Stimulated activated CD4-positive, alpha-beta T cell treated with anti-CD3 and anti-CD28 coated beads, Interleukin-4, amount 100 ng/mL, for 1 hour (primary cell): ENCODE data around the gene ISOC1.

Experiments used
- DNase-seq: peaks from one replicate; pipeline ENCODE4 v3.0.0-alpha.2; 2020

The ISOC1 gene

DNA sequence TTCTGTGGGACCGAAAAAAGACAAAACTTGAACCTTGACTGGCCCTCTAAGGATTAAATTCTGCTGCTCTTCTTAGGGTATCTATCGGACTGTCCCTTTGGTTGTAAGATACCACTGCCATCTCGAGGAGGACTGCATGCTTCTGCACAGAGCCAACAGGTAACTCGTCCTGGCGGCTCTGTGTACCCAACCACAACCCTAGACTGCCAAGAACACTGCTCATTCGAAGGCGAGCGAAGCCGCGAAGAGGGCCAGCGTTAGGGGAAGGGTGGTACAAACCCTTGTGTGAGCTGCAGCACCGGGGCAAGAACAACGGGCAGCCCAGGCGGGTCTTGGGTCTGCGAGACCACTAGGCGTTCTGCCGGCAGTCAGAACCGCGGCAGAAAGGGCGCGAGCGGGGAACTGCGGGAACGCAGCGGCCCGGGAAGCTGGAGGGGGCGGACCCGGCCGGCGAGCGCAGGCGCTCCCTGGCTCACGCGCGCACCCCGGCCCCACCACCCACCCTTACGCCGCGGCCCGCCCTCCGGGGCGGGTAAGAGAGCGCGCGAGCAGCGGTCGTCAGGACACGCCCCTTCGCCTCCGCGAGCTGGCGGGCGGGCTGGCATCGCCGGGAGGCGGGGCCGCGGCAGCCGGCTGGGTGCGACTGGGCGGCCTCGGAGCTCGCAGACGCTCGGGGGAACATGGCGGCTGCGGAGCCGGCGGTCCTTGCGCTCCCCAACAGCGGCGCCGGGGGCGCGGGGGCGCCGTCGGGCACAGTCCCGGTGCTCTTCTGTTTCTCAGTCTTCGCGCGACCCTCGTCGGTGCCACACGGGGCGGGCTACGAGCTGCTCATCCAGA lies at the start of gene ISOC1:
ISOC1 (plus strand) TSS at position 663 of the 837 bp plus-strand sequence; CDS start at position 681, 18 bp downstream.
- DNase-seq, result peak; percentile 94

DNA sequence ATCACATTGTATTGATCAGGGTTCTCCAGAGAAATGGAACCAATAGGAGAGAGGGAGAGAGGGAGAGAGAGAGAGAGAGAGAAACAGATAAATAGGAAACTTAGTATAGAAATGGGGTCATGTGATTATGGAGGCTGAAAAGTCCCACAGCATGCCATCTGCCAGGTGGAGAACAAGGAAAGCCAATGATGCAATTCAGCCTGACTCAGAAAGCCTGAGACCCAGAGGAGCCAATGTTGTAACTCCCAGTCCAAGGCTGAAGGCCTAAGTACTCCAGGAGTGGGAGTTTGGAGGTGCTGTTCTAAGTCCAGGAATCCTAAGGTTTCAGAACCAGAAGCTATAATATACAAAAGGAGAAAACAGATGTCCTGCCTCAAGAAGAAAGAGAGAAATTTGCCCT lies 48.4 kb upstream of the ISOC1 start:
- DNase-seq, result no peak

DNA sequence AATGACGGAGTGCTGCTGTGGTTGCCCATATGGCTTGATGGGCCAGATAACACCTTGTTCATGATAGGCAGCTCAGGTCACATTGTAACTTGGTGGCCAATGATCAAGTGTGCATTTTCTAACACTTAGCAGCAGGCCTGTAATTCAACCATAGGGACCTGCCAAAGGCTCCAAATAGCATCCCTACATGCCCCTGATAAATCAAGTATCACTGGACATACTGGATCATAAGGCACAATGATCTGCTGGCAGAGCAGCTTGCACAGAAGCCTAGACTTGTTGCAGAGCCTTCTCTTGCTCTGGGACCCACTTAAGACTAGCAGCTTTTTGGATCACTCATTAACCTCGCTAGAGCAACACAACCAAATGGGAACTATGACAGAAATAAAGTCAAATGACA lies 46.0 kb upstream of the ISOC1 start:
- no peak for DNase-seq

DNA sequence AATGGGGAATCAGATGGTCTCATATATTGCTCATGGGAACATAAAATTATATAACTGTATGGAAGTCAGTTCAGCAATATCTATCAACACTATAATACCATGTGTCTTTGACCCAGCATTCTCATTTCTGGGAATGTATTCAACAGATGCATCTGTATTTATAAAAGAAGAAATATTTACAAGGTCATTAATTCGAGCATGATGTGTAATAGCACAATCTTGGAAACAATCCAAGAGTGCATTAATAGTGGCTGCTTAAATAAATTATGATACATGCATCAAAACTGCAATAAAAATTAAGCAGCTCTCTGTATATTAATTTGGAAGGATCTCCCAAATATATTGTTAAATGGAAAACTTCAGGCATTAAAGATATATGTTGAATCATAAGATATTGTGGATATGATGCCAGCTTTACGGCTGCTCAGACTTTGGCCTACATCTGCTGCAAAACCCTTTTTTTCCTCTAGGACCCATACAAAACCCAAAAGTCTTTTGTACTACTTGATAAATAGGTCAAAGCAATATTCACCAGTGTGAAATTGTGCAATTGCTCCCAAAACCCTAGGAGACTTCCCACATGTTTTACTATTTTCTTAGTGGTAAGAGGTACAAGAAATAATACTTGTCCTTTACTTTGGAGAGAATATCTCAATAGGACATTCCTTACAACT lies 45.3 kb upstream of the ISOC1 start:
- DNase-seq, result no peak

DNA sequence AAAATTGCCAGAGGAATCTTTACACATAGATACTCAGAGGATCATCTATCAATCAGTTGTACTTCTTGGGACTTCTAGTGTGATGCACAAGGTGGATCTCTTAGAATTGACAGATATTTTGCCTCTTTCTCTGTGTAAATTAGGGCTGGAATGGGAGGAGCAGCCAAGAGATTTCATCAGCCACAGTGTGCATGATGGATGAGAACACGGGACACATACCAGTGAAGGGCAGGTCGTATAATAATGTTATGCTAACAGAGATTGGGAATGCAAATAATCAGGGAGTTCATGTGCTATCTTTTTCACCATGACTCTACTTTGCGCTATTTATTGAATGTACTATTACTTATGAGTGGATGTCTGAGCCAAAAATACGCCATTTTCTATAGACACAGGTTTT lies 43.3 kb upstream of the ISOC1 start:
- DNase-seq, result no peak

DNA sequence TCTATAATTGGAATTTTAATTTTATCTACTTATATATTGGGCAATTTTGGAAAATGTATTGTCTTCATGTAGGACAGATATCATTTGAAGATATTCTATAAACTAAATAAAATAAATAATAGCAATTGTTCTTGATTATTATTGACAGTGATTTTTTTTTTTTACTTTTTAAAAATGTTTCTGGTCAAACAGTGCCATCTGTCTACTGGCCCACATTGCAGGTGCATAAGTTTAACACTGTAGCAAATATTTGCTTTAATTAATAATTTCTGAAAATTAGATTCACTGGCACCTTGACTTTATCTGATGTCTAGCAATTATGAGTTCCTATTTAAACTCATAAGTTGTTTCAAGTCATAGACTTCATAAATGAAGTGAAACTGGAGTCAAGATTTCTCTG lies 41.1 kb upstream of the ISOC1 start:
- no peak for DNase-seq

DNA sequence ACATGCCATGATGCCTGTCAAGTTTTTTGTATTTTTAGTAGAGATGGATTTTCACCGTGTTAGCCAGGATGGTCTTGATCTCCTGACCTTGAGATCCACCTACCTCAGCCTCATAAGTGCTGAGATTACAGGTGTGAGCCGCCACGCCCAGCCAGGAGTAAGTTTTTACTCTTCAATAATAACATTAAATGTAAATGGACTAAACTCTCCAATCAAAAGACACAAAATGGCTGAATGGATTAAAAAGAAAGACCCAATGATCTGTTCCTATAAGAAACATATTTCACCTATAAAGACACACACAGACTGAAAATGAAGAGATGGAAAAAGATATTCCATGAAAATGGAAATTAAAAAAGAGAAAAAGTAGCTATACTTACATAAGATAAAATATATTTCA lies 37.2 kb upstream of the ISOC1 start:
- no peak for DNase-seq

DNA sequence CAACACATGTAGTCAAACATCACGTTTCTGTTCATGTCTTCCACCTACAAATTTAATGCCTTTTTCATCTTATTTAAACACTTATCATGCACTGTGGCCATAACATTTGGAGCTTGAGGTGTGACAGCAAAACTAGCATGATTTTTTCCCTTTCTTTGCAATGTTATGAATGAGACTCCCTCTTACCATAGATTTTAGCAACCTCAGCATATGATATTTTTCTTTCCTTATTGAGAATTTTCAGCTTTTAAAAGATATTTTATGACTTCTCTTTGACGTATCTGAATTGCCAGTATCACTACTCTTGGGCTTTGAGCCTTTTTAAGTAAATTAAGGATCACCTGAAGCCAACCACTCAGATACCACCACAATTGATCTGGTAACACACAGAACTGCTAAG lies 32.7 kb upstream of the ISOC1 start:
- DNase-seq, result no peak

DNA sequence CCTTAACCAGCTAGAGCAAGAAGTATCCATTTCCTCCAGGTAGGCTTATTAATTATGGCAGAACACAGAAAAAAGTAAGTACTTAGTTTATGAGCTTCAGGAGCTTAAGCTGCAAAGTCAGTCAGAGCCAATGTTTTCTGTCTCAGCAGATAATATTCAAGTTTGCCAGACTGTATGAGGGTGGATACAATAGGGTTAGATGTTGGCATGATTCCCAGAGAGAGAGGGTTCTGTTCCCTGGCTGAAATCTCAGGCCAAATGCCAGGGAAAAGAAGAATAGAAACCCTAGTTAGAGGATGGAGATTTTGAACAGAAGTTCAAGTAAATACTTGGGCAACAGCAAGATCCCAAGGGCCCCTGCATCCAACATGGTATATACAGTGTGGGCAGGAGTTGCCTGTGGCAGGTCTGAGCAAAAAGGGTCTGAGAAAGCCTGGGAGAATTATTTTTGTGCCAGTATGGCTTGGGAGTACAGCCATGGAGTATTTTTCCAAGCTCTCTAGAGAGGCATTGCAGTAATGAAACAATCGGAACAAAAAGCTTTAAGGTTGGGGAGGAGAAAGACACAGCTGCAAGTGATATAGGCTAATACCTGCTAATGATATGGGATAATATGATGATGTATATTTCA lies 31.0 kb upstream of the ISOC1 start:
- no peak for DNase-seq

DNA sequence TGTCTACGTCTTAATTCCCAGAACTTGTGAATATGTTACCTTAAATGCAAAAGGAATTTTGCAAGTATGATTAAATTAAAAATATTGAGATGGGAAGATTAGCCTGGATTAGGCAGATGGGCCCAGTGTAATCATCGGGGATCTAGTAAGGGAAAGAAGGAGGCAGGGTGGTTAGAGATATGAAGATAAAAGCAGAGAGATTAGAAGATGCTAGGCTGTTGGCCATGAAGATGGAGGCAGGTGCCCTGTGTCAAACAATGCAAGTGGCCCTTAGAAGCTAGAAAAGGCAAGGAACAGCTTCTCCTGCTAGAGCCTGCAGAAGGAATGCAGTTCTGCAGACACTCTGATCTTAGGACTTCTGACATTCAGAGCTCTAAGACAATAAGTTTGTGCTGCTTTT lies 28.8 kb upstream of the ISOC1 start:
- no peak for DNase-seq

DNA sequence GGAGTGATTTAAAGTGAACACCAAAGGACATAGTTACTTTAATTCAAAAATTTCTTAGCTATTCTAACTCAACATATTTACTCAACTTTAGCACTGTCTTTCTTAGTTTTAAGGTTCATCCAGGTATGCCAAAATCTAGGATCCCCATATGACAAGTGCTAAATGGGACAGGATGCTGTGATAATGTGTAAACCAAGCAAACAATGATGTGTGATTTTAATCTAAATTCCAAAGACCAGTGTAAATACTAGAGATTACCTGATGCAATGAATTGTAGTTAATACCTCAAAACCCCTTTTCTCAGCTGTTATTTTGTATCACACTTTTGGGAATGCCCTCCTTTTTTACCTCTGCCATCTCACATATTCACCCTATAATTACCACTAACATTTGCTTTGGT lies 26.8 kb upstream of the ISOC1 start:
- no peak for DNase-seq

DNA sequence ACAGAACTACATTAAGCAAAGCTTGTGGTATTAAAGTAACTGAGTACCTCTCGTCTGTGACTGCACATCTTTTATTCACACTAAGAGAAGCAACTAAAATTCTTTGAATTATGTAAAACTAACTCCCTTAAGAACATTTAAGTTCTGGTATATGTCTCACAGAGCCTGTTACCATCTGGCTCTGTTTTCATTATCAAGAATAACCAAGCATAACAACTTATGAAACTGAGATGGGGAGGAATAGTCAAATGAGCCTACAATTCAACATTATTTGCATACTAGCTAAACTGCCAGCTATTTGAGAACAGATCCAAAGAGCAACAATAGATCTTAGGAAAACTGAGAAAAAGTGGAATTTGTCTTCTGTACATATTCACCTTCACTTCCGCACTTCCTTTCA lies 25.3 kb upstream of the ISOC1 start:
- DNase-seq, result no peak

DNA sequence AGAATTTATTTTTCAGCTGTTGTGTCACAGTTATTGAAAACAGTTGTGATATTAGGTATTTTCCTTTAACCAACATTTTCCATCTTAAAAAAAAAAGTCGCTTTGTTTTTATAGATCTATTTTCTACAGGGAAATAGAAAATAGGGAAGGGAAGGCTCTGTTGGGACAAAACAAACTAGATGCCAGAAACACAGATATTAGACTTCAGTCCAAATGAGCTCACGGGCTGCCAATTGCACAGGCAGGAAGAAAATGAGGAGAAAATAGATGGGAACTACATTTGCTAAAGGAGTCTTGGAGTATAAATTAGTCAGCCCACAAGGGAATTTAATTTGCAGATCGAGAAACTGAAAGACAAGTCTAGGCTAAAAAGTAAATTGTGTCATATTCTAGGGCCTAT lies 21.4 kb upstream of the ISOC1 start:
- DNase-seq, result no peak

DNA sequence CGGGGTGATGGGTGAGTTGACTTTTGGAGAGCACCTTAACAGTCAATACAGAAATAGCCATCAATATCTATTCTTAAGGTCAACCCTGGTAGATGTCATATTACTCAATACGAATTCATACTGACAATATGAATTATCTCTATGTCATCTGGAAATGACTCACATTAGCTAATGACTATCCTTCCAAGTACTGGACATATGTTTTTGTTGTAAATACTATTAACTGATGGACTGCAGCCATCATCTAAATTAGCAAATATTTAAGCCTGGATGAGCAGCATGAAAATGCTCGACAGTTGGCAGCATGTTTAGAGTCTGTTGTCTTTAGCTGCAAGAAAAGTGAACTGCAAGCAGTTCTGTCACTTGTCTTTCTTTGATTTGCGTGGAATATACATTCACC lies 19.6 kb upstream of the ISOC1 start:
- no peak for DNase-seq

DNA sequence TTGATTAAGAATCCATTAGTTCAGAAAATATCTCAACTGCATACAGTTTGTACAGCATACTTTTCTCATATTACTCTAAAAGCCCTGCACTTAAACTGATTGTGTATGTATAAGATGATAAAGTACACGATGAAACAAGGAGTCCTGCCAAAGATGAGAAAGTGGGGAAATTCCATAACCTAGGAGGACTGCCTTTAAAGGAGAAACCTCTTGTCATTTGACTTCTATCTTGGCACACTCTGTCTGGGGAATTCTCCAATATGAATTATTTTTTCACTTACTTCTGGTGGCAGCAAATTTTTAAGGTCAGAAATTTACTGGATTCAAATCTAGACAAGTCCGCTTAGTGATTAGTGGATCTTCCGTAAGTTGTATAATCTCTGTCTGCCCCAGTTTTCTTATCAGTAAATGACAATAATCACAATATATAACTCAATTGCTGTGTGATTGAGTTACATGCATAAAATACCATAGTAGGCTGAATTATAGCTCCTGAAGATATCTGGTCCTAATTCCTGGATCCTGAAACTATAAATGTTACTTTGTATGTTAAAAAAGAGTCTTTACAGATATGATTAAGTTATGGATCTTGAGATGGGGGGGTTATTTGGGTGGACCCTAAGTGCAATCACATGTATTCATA lies 17.0 kb upstream of the ISOC1 start:
- no peak for DNase-seq

DNA sequence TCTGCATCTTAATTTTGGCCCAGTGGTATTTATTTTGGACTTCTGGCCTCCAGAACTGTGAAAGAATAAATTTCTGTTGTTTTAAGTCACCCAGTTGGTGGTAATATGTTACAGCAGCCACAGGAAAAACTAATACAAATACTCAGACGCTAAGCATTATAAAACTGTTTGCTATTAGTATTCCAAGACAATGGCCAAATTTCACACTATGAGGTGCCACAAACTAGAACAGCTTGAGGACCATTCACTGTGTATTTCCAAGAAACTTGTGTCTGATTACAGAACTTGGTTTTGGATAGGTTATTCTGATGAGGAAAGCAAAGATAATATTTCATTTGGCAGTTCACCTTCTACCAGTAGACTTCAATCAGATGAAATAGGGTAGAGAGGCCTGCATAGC lies 16.3 kb upstream of the ISOC1 start:
- no peak for DNase-seq

DNA sequence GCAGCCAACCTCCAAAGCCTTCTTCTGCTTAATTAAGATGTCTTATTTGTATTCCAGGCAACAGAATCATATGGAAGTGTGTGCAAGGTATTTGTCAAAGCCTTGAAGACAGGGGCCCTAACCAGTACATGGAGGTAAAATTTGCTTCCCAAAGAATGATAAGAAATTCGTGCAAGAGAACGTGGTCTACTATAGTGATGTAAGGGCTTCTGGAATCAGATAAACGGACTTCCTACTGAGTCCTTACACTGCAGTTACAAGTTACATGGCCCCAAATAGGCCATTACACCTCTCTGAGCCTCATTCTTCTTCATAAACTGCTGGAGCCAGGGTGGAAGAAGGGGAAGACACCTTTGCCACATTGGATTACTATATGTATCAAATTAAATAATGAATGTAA lies 15.9 kb upstream of the ISOC1 start:
- no peak for DNase-seq

DNA sequence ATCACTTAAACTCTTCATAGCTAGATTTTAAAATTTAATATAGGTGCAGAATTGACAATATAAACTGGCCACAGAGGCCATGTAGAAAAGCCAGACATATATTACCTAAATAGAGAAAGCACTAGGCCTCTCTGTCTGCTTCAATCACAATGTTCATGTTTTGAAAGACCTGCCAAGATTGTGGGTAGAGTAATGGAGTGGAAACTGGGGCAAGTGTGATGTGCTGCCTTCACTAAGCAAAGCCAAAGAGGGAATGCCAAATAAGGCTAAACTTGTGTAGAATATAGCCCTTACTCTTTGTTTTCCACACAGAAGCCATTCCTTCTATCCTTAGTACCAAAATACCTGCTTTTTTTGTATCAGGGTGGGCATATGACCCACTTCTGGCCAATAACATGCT lies 15.1 kb upstream of the ISOC1 start:
- no peak for DNase-seq

DNA sequence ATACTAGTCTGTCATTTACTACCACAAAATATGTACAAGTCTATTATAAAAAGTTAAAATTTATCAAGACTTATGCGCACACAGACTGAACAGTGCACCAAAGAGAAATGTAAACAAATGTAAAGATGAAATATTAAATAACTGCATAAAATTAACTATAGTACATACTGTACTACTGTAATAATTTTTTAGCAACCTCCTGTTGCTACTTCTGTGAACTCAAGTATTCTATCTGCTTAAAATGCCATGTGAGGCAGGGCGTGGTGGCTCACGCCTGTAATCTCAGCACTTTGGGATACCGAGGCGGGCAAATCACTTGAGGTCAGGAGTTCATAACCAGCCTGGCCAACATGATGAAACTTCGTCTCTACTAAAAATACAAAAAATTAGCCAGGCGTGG lies 13.8 kb upstream of the ISOC1 start:
- no peak for DNase-seq

DNA sequence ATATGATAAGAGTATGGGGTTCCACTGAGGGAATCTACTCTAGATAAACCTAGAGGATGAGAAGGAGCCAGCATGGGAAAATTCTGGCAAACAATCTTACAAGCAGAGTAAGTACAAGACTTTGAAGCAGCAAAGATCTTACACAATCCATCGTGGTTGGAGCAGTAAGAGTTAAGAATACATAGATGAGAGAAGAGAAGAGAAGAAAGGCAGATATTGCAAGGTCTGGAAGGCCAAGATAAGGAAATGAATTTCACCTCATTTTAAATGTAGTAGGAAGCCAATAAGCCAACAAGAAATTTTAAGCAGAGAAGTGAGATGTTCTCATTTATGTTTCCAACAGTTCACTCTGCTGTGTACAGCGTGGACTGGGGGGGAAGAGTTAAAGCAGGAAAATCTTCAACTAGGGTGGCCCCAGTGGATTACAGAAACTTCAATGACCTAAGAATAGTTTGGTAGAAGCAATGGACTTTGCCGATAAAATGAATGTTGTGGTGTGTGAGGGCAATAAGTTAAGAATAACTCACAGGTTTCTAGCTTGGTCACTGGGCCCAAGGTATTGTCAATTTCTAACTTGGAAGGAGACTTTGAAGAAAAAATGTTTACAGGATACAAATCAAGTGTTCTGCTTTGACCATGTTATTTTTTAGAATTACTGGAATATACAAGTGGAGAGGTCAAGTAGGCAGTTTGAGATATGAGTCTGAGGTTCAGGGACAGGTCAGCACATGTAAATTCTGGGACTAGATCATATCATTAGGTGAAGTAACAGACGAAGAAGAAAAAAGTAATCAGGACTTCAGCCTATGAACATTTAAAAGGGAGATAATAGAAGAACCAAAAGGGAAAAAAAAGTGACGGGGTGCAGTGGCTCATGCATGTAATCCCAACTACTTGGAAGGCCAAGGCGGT lies 12.1 kb upstream of the ISOC1 start:
- DNase-seq, result no peak

DNA sequence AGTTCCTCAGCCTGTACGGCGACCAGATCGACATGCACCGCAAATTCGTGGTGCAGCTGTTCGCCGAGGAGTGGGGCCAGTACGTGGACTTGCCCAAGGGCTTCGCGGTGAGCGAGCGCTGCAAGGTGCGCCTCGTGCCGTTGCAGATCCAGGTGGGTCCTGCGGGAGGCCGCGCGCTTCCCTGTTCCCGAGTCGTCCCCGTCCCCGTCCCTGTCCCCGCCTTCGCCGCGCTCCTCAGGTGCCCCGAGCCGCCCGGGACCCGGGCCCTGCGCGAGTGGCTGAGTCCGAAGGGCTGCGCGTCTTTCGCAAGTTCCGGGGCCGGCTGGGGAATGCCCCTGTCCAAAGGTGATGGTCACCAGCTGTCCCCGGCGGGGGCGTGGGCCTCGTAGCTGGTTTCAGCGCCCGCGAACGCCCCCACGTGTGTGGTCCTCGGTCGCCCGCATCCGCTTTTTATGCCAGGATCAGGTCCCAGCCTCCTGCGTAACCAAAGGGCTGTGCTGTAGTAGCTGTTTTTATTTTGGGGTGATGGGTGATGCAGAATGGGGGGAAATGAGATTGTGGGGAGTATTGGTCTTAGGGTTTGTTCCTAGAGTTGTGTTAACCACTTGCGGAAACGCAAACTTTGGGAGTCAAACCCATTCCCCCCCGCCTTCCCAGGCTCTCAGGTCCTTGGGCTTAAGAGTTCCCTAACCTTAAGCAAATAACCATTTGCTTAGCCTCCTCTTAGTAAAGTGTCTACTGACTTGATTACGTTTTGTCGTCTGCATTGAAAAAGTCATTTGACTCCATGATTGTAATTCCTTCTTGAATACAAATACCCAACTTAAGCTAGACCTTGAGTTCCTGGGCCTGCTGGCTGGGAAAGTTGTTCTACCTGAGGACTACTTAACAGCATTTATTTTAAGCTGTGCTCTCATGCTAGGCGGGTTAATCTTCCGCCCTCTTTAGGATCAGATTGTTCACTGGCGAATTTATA lies 663 bp downstream of the ISOC1 start:
- DNase-seq, result no peak
